Astrocyte (in vitro differentiated cells and primary cell): ENCODE data around the gene DNAH6. TPM values are rescaled to one million over a fixed set of nuclear protein-coding genes. Genes with fewer than 3 reads are reported as not detected.

Experiments
- DNase-seq: peaks from one replicate; pipeline ENCODE4 v3.0.0-alpha.2; 2010; ENCODE audit warnings: low read depth
- FAIRE-seq: peaks from 2 replicates; lab custom pipeline; 2011; peaks lifted over from hg19 to GRCh38; lab: Jason Lieb, UNC
- H2AFZ ChIP-seq: 2 replicates; pipeline ENCODE4 v1.6.0; 2012; ENCODE audit warnings: low read depth, low read length, inconsistent platforms
- H3K27ac ChIP-seq: 2 replicates; pipeline ENCODE4 v1.5.1; 2011; ENCODE audit warnings: low read depth, low read length, inconsistent platforms
- H3K27me3 ChIP-seq: 2 replicates; pipeline ENCODE4 v1.6.0; 2011; ENCODE audit warnings: low read length, inconsistent platforms; ENCODE audit not compliant: insufficient read depth
- H3K36me3 ChIP-seq: 2 replicates; pipeline ENCODE4 v1.5.1; 2011; ENCODE audit warnings: low read length, inconsistent platforms; ENCODE audit not compliant: insufficient read depth
- H3K4me1 ChIP-seq: 2 replicates; pipeline ENCODE4 v1.5.1; 2011; ENCODE audit warnings: low read length, inconsistent platforms; ENCODE audit not compliant: insufficient read depth
- H3K4me2 ChIP-seq: 2 replicates; pipeline ENCODE4 v1.6.0; 2012; ENCODE audit warnings: low read length, inconsistent platforms
- H3K4me3 ChIP-seq: 2 replicates; pipeline ENCODE4 v1.5.1; 2011; ENCODE audit warnings: low read depth, mild to moderate bottlenecking, low read length, inconsistent platforms; ENCODE audit not compliant: insufficient read depth
- H3K79me2 ChIP-seq: 2 replicates; pipeline ENCODE4 v1.6.0; 2012; ENCODE audit warnings: mild to moderate bottlenecking, low read length, inconsistent platforms; ENCODE audit not compliant: insufficient read depth
- H3K9ac ChIP-seq: 2 replicates; pipeline ENCODE4 v1.6.0; 2012; ENCODE audit warnings: mild to moderate bottlenecking, low read length, inconsistent platforms
- H3K9me3 ChIP-seq: 2 replicates; pipeline ENCODE4 v1.5.1; 2012; ENCODE audit warnings: low read depth, mild to moderate bottlenecking, low read length, inconsistent platforms; ENCODE audit not compliant: insufficient read depth
- H4K20me1 ChIP-seq: 2 replicates; pipeline ENCODE4 v1.6.0; 2012; ENCODE audit warnings: low read length, inconsistent platforms; ENCODE audit not compliant: insufficient read depth
- H3K27ac Mint-ChIP-seq: one replicate; pipeline ENCODE4 v1.8.0; 2021; ENCODE audit warnings: mild to moderate bottlenecking, mixed read lengths; ENCODE audit not compliant: unreplicated experiment
- H3K27me3 Mint-ChIP-seq: one replicate; pipeline ENCODE4 v1.8.0; 2021; ENCODE audit warnings: low read depth, mixed read lengths; ENCODE audit not compliant: unreplicated experiment
- H3K36me3 Mint-ChIP-seq: one replicate; pipeline ENCODE4 v1.8.0; 2021; ENCODE audit warnings: low read depth, mixed read lengths; ENCODE audit not compliant: unreplicated experiment
- H3K4me1 Mint-ChIP-seq: one replicate; pipeline ENCODE4 v1.8.0; 2021; ENCODE audit warnings: low read depth, mixed read lengths; ENCODE audit not compliant: unreplicated experiment
- H3K4me3 Mint-ChIP-seq: one replicate; pipeline ENCODE4 v1.8.0; 2021; ENCODE audit warnings: mild to moderate bottlenecking, moderate library complexity, mixed read lengths; ENCODE audit not compliant: unreplicated experiment
- H3K9me3 Mint-ChIP-seq: one replicate; pipeline ENCODE4 v1.8.0; 2021; ENCODE audit warnings: mild to moderate bottlenecking, mixed read lengths; ENCODE audit not compliant: unreplicated experiment
- EZH2 ChIP-seq: IDR thresholded peaks from 2 replicates; pipeline ENCODE4 v1.6.1; 2012; ENCODE audit warnings: mild to moderate bottlenecking, low read length, inconsistent platforms; ENCODE audit not compliant: insufficient read depth
- total RNA-seq: library from RNA; stranded (reverse); gene quantifications from 2 replicates; pipeline ENCODE4 v1.2.1, GENCODE V29; 2021
- TF ChIP-seq, protein P1 (sequence below): IDR thresholded peaks from 2 replicates; pipeline ENCODE4 v1.5.1; 2011; ENCODE audit warnings: low read depth, mild to moderate bottlenecking, inconsistent platforms, low read length, moderate library complexity; ENCODE audit not compliant: insufficient read depth

DNAH6 gene
- total RNA-seq, 1 donor from 2014 or later: 0.20 TPM

DNA sequence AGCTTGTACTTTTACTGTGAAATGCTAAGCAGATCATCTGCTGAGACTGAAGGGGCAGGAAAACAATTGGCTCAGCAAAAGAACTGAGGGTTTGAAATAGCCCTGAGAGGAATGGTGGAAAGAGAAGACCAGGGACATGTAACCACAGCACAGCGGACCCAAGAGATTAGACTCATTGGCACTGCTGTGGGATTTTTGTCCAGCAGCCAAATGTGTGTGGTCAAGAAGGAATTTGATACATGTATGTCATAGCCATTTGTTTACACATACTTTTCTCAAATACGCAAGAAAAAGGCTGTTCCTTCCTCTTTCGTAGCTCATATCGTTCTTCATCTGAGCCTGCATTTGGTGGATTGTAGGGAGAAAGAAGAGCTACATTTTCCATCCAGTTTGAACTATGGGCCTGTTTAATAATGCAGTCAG lies 290.8 kb downstream of the DNAH6 start:
- H3K9me3 Mint-ChIP-seq: peaks cover 3% of the 10 kb centered on the region
- Histone ChIP-seq H3K4me3 (no peak overlapping the region), H3K9me3 (no peaks in the 10 kb centered on the region), H2AFZ (peak overlapping the region; percentile 7), H3K36me3 (no peaks in the 10 kb centered on the region), H3K4me2 (peak overlapping the region; percentile 75), H4K20me1 (no peaks in the 10 kb centered on the region), H3K27ac (peak overlapping the region; percentile 56), H3K27me3 (no peaks in the 10 kb centered on the region), H3K9ac (peak overlapping the region; percentile 45), H3K79me2 (no peaks in the 10 kb centered on the region), H3K4me1 (peaks cover 14% of the 10 kb centered on the region)
- no peaks in the 10 kb centered on the region for H3K27me3 Mint-ChIP-seq
- no peak overlapping the region for H3K4me3 Mint-ChIP-seq
- H3K4me1 Mint-ChIP-seq: peaks cover 14% of the 10 kb centered on the region
- TF ChIP-seq, protein P1, sequence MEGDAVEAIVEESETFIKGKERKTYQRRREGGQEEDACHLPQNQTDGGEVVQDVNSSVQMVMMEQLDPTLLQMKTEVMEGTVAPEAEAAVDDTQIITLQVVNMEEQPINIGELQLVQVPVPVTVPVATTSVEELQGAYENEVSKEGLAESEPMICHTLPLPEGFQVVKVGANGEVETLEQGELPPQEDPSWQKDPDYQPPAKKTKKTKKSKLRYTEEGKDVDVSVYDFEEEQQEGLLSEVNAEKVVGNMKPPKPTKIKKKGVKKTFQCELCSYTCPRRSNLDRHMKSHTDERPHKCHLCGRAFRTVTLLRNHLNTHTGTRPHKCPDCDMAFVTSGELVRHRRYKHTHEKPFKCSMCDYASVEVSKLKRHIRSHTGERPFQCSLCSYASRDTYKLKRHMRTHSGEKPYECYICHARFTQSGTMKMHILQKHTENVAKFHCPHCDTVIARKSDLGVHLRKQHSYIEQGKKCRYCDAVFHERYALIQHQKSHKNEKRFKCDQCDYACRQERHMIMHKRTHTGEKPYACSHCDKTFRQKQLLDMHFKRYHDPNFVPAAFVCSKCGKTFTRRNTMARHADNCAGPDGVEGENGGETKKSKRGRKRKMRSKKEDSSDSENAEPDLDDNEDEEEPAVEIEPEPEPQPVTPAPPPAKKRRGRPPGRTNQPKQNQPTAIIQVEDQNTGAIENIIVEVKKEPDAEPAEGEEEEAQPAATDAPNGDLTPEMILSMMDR: no peak
- TF ChIP-seq EZH2: no peak
- FAIRE-seq: peak; percentile 100
- no peaks in the 10 kb centered on the region for H3K36me3 Mint-ChIP-seq
- peak overlapping the region; percentile 84 for H3K27ac Mint-ChIP-seq
- peak; percentile 99 for DNase-seq

DNA sequence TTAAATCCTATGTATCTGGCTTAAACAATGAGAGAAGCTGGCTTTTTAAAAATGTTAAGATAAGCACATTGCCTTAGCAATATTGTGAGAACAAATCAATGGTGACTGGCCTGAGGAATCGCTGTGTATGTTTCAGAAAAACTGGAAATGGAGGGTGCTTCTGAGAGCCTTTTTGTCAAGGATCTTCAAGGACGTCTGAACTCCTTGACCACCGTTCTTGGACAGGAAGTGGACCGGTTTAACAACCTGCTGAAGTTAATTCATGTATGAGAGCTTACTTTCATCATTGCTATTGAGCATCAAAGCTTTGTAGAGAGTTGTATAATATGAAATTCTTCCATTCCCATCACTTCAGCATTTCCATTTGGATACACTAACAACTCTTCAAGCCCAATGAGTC lies 292.0 kb downstream of the DNAH6 start:
- no peaks in the 10 kb centered on the region for H3K36me3 Mint-ChIP-seq
- no peak for FAIRE-seq
- no peak overlapping the region for H3K9ac ChIP-seq
- peaks cover 14% of the 10 kb centered on the region for H3K4me1 ChIP-seq
- no peaks in the 10 kb centered on the region for H3K36me3 ChIP-seq
- H4K20me1 ChIP-seq: no peaks in the 10 kb centered on the region
- no peak overlapping the region for H3K27ac Mint-ChIP-seq
- H3K79me2 ChIP-seq: no peaks in the 10 kb centered on the region
- no peaks in the 10 kb centered on the region for H3K27me3 ChIP-seq
- peaks cover 14% of the 10 kb centered on the region for H3K4me1 Mint-ChIP-seq
- no peaks in the 10 kb centered on the region for H3K27me3 Mint-ChIP-seq
- TF ChIP-seq, protein P1: no peak
- no peak for TF ChIP-seq EZH2
- DNase-seq: no peak
- H3K4me3 ChIP-seq: no peak overlapping the region
- peaks cover 3% of the 10 kb centered on the region for H3K9me3 Mint-ChIP-seq
- no peak overlapping the region for H3K4me2 ChIP-seq
- no peaks in the 10 kb centered on the region for H3K9me3 ChIP-seq
- H3K27ac ChIP-seq: no peak overlapping the region
- no peak overlapping the region for H3K4me3 Mint-ChIP-seq
- no peak overlapping the region for H2AFZ ChIP-seq

DNA sequence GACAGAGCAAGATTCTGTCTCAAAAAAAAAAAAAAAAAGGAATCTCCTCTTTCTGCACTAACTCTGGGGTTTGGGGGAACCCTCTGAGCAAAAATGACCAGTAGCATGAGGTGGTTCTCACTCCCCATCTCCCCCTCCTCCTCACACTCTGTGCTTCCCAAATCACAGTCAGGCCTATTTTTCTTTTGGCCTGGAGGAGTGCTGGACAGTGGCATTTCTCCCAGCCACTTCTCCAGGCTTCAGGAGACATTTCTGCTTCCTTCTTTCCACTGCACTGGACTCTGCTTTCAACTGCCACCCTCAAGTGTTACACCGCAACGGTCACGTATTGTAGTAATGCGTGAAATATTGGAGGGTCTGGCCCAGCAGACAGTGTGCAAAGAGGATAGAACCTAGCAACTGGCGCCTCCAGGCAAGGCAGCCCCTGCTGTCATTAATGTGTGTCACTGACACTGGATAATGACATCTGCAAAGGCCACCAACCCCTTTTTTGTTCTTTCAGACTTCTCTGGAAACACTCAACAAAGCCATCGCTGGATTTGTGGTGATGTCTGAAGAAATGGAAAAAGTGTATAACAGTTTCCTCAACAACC lies 295.6 kb downstream of the DNAH6 start:
- H3K9me3 ChIP-seq: no peaks in the 10 kb centered on the region
- Mint-ChIP-seq H3K27me3 (no peaks in the 10 kb centered on the region), H3K36me3 (peaks cover 2% of the 10 kb centered on the region), H3K27ac (no peak overlapping the region), H3K4me3 (no peak overlapping the region), H3K9me3 (peaks cover 3% of the 10 kb centered on the region), H3K4me1 (peaks cover 13% of the 10 kb centered on the region)
- DNase-seq (no peak), FAIRE-seq (no peak)
- peaks cover 10% of the 10 kb centered on the region for H3K4me1 ChIP-seq
- no peak overlapping the region for H2AFZ ChIP-seq
- H3K36me3 ChIP-seq: no peaks in the 10 kb centered on the region
- H3K4me2 ChIP-seq: no peak overlapping the region
- H3K9ac ChIP-seq: no peak overlapping the region
- H3K4me3 ChIP-seq: no peak overlapping the region
- no peaks in the 10 kb centered on the region for H4K20me1 ChIP-seq
- H3K27ac ChIP-seq: no peak overlapping the region
- H3K27me3 ChIP-seq: no peaks in the 10 kb centered on the region
- H3K79me2 ChIP-seq: no peaks in the 10 kb centered on the region
- TF ChIP-seq, protein P1: no peak
